HG03066 (cell line): Measurements from ENCODE around the gene MED12.
"Not testable (repeated sequence)": the region's sequence is repeated elsewhere in the genome, so short reads cannot be mapped to it uniquely, and the experiment has no call there.

ENCODE experiments used
- ATAC-seq: cut with Tn5 transposase; IDR thresholded peaks from one replicate; pipeline ENCODE4 v1.9.1; 2021; ENCODE audit warnings: low read depth; ENCODE audit not compliant: unreplicated experiment

The MED12 gene

DNA sequence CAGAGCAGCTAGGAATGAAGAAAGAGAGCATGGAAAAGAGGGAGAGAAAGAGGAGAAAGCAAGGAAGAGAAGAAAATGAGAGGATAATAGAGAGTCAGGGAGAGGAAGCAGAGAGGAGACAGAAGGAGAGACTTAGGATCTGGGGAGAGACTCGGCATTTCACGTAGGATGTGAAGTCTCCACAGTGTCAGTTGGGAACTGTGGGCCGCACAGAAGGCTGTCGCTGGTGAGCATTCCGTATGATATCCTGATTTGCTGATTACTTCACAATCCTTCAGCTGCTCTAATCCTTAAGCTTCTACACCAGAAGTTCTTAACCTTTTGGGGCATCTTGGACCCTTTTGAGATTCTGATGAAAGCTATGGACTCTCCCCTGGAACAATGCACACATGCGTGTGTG, 40.2 kb downstream of the MED12 start:
- ATAC-seq: no peak

DNA sequence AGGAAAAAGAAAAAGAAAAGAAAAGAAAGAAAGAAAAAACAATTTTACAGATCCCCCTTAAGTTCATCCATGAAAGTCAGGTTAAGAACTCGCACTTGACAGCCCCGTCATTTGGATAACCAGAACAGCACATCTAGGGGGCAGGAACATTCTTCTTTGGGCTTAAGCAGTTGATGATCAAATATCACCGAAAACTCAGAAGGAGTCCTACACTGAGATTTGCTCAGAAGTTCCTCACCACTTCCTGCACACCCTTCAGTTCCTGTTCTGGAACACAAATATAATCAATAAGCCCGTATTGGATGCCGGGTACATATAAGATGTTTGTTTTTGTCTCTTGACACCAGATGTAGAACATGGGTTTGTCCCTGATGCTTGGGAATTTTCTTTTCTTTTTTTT, 40.9 kb downstream of the MED12 start:
- ATAC-seq: no peak

DNA sequence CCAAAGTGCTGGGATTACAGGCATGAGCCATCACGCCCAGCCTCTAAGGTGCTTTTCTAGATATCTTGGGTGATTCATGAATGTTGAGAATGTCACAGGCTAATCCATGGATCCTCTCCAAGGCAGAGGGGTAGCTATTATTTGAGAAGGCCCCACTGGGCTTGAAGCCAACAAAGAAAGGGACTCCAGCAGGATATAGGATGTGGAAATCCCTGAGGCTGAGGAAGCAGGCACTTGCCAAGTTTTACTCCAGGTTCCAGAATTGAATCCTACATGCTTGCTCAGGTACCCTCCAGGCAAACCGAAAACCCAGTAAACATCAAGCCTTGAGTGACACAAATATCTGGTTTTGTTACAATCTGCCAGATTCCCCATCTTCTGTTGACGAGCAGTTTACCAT, 42.1 kb downstream of the MED12 start:
- no peak for ATAC-seq

DNA sequence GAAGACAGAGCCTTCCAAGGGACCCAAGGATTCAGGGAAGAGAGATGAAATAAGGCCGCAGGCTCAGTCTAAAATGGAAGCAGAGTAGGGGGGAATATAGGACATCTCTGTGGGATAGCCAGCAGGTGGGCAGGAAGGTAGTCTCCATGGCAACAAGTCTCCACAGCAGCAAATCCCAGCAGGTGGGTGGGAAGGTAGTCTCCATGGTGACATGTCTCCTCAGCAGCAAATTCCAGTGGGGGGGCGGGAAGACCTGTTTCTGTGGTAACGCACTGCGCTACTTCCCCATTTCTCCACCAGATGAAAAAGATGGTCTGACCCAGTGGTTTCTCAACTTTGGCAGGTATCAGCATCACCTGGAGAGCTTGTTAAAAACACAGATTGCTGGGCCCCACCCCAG, 44.6 kb downstream of the MED12 start:
- ATAC-seq: no peak

DNA sequence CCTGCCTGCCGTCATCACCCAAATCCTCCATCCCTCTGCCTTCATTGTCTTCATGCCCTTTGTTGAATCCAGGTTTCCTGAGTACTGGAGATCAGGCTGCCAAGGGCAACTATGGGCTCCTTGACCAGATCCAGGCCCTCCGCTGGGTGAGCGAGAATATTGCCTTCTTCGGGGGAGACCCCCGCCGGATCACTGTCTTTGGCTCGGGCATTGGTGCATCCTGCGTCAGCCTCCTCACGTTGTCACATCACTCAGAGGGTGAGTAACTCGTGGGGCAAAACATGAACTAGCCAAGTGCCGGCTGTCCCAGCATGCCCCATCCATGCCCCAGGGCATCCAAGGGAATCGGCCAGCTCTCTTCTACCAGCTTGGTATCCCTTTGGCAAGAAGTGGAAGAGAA, 45.7 kb downstream of the MED12 start:
- ATAC-seq: no peak

DNA sequence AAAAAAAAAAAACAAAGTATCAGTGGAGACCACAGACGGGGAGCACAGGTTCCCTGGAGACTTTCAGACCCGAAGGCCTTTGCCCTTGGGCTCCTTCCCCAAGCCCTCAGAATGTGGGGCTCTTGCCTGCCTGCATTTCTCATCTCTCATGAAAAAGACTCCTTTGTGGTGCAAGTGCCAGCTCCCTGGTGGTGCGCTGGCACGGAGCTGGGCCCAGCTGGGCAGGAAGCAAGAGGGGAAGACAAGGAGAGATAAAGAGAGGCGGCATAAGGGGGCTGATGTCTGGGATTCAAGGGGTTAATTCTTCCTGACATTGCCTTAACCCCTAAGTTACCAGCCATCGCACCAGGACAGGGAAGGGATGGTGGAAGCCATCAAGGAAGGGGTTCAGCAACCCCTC, 48.1 kb downstream of the MED12 start:
- no peak for ATAC-seq

DNA sequence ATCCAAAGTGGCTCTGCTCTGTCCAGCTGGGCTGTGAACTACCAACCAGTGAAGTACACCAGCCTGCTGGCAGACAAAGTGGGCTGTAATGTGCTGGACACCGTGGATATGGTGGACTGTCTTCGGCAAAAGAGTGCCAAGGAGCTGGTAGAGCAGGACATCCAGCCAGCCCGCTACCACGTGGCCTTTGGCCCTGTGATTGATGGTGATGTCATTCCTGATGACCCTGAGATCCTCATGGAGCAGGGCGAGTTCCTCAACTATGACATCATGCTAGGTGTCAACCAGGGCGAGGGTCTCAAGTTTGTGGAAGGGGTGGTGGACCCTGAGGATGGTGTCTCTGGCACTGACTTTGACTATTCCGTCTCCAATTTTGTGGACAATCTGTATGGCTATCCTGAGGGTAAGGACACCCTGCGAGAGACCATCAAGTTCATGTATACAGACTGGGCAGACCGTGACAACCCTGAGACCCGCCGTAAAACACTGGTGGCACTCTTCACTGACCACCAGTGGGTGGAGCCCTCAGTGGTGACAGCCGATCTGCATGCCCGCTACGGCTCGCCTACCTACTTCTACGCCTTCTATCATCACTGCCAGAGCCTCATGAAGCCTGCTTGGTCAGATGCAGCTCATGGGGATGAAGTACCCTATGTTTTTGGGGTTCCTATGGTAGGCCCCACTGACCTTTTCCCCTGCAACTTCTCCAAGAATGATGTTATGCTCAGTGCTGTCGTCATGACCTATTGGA, 48.8 kb downstream of the MED12 start:
- no peak for ATAC-seq

DNA sequence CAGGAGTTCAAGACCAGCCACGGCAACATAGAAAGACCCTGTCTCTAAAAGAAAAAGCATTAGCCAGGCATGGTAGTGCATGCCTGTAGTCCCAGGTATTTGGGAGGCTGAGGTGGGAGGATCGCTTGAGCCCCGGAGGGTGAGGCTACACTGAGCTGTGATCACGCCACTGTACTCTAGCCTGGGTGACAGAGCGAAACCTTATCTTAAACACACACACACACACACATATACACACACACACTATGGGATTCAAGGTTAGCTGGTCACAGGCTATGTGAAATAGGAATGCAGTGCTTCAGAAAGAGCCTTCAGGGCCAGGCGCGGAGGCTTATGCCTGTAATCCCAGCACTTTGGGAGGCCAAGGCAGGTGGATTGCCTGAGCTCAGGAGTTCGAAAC, 49.7 kb downstream of the MED12 start:
- ATAC-seq: no peak

DNA sequence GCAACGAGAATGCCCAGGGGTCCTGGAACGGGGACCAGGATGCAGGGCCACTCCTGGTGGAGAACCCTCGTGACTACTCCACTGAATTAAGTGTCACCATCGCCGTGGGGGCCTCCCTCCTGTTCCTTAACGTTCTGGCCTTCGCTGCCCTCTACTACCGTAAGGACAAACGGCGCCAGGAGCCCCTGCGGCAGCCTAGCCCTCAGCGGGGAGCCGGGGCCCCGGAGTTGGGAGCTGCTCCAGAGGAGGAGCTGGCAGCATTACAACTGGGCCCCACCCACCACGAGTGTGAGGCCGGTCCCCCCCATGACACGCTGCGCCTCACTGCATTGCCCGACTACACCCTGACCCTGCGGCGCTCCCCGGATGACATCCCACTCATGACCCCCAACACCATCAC, 51.2 kb downstream of the MED12 start:
- ATAC-seq: no peak

DNA sequence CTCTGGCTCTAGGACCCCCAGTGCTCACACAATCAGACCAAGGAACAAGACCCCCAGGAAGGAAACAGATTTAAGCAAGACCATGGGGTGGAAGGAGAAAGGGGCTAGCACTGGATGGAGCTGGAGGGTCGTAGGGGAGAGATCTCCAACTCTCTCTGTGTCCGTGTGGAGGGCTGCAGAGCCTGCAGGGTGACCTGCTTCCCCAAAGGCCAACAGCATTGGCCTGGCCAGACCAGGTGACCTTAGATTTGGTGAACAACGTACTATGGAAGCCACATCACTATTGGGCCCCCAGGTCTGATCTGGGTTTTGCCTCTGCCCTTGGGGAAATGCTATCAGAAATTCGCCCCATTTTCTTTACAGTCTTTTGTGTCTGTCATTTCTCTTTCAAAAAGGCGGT, 52.3 kb downstream of the MED12 start:
- no peak for ATAC-seq

DNA sequence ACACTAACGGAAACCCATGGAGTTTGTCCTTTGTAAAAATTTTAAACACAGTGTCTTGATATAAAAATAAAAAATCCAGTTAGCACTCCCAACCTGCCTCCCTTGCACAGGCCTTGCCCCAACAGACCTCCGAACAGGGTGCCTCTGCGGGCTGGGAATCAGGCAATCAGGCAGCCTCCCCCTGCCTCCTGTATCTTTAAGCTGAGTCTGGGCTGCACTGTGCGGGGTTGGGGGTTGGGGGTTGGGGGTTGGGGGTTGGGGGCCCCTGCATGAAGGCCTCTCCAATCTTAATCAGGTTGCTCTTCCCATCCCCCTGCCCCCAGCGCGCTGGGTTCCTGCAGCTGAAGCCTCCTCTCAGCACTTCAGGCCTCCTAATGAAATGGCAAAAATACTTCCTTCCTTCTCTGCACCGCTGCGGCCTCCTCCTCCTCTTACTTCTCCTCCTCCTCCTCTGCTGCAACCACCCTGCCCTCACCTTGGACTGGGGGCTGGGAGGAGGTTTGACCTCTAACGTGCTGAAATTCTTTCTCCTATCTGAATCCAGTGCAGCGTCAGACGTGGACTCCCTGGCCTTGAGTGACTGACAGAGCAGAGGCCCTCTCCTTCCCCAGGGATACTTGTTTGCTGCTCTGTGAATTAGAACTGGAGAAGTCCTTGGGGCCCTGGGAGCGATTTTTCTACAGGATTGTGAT, 52.9 kb downstream of the MED12 start:
- no peak for ATAC-seq

DNA sequence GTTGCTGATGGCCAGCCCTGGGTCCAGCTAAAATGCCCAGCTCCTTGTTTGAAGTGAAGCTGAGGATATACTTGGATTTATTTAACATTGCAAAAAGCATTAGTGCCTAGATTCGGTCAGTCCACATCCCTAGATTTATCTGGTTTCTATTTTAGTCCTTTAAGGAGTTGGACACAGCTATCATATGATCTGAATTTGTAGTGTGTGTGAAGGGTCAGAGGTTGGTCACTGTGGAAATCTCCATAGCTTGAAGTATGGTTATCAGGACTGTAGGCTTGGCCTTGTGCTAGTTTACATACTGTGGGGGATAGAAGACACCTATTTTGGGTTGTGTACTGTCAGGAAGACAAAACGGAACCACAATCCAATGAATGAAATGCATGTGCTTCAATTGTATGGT, 55.0 kb downstream of the MED12 start:
- ATAC-seq: no peak

DNA sequence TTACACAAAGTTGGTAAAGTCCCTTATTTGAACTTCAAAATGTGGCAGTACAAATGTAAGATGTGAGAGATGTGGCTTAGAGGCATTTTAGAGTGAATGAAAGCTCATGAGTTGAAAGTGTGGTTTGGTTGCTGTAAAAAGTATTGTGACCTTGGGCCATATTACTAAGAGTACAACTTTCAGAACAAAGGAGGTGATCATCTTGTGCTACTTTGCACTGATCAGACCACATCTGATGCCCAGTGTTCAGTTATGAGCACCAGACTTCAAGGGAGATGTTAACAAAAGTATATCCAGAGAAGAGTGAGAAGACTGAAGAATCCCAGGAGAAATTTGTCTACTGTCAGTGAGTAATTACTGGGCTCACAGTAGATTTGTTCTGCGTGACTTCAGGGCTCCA, 56.4 kb downstream of the MED12 start:
- no peak for ATAC-seq

DNA sequence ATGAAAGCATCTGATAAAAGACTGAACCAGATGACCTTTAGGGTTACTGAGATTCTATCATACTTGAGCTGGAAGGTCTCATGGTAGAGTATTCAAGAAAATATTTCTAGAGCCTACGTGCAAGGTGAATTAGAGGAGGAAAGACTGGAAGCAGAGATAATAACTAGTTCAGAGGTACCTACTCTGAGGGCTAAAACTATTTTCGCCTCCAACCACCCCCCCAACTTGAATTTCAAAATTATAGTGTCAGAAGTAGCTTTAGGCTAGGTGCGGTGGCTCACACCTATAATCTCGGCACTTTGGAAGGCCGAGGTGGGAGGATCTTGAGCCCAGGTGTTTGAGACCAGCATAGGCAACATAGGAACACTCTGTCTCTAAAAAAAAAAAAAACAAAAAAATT, 57.1 kb downstream of the MED12 start:
- ATAC-seq: no peak

DNA sequence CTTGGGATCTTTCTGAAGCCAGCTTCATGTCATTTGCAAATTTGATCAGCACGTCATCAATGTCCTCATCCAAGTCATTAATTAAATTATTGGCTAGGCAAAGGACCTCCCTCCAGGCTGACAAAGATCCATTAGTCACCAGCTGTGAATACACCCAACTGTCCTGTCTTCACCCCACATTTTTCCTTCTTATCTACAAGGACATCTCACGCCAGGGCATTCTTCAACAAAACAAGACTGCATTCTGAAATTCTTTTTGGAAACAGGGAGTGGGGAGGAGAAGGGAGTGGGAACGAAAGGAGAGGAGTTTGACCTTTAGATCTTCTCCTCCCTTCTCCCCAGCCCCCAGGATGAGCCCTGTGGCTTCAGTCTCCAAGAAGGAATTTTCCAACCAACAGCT, 58.9 kb downstream of the MED12 start:
- no peak for ATAC-seq

DNA sequence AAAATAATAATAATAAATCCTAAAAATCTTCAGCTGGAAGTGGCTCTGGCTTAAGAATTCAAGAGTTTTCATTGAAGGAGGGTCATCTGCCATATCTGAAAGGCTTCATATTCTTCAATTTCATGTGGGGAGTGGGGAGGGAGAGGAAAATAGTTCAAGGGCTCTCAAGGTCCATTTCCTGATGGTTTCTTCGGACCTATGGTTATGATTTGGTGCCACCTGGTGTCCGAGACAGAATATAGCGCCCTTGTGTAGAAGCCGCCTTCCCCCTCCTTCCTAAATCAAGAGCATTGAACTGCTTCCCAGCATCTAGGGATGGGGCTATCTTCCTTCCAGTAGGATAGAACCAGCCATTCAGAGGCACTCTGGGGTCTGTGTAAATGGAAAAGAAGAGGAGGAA, 60.5 kb downstream of the MED12 start:
- no peak for ATAC-seq

DNA sequence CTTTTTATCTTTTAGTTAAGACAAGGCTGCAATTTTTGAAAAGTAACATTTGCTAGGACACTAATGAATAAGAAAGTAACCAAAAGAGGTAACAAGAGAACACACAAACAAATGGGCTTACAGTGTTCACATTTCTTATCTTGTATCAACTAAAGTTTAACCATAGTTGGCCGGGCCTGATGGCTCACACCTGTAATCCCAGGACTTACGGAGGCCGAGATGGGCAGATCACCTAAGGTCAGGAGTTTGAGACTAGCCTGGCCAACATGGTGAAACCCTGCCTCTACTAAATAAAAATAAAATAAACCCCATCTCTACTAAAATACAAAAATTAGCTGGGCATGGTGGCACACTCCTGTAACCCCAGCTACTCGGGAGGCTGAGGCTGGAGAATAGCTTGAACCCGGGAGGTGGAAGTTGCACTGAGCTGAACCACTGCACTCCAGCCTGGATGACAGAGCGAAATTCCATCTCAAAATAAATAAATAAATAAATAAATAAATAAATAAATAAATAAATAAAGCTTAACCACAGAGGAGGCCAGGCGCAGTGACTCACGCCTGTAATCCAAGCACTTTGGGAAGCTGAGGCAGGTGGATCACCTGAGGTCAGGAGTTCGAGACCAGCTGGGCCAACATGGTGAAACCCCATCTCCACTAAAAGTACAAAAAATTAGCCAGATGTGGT, 62.3 kb downstream of the MED12 start:
- ATAC-seq: not testable (repeated sequence)

DNA sequence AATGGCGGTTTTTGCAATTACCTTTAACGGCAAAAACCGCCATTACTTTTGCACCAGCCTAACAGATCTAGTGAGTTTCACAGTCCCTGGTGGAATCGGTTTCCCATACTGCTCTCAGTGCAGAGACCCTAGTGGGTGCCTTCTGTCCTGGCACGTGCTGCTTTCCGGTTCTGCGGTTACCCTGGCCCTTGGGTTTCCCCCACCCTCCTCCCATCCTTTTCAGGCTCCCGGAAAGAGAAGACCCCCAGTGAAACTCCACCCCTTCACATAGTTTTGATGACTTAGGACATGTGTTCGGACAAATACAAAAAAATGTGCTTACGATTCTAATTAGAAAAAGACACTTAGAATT, 63.1 kb downstream of the MED12 start:
- peak; percentile 33 for ATAC-seq

DNA sequence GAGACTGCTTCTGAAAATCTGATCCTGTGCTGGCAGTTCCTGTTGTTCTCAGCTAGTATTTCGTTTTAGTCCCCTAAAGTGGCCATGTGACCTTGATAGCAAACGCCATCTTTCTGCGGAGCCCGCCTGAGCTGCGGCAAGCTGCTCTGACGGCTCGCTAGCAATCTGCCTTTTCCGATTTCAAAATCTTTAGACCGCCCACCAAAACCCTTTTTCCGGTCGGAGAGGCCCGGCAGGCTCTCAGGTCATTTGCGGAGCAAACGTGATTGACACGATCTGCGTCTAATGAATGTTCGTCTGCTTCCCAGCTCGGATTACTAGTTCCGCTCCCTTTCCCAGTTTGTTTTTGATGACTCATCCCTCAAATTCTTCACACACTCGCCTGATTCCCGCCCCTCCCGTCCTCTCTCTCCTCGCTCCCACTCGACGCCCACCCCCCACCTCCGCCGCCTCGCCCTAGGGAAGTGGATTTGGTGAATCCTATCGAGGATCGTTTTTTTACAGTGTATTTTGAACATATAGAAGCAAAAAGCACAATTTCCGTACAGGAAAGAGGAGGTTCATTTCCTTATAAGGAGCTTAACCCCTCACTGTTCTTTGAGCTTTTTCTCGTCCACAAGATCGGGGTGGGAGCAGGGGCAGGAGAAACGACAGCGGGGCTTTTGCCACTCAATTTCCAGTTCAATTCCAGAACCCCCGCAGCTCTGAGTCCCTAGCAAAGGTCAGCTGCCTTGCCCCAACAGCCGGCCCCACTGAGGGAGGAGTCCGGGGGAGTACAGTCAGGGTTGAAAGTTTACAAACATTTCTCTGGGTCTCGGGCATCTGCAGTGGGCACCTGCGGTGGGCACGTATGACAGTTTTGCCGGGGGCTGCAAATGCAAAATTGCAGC, 63.8 kb downstream of the MED12 start:
- peak; percentile 80 for ATAC-seq

DNA sequence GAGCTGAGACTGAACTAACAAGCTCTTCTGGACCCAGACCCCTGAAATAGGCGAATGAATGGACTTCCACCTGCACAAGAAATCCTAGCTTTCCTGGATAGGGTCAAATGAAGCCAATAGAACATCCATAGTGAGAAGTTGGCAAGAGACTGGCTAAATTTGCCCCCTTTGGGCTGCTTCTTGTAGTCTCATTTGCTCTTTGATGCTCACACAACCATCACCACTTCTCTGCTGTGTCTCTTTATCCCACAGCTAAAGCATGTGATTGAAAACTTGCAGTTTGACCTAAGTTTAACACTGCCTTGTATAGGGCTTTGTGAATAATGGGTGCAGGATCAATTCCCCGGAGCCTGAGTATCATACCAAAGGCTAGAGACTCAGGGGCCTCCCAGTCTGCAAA, 64.5 kb downstream of the MED12 start:
- ATAC-seq: no peak

DNA sequence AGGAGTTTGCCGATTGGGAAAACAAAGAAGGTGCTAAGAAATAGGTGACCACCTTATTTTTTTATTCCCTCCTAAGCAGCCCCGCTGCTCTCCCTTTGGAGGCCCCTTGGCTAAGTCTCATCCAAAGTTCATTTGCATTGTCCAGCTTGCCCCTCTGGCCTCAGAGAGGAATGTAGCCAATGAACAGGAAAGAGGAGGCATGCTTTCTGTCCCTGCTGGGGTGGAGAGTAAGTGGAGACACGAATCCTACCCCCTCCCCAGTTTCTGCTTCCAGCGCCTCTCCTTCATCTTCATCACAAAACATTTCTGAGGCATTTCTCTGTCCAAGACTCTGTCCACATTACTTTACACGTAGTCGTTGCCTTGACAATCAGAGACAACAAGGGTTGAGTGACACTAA, 64.9 kb downstream of the MED12 start:
- ATAC-seq: no peak
